ENCODE results near the gene USP26.

DNA sequence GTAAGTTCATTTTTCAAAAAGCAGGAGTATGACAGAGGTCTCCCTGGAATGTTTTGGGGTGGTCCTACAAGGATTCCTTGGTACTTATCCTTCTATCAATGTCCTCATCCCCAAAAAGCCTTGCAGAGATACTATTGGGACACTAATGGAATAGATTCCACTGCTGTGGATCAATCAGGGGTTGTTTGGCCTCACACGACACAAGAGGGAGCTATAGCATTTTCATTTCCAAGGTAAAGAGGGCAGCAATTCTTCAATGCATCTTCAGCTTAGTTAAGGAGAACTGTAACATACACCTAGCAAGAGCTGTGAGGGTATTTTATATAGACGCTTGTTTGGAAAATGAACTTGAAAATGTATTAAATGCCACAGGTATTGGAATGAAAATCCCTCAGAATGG, 50.9 kb downstream of the USP26 start:
- TF ChIP-seq, protein P1, sequence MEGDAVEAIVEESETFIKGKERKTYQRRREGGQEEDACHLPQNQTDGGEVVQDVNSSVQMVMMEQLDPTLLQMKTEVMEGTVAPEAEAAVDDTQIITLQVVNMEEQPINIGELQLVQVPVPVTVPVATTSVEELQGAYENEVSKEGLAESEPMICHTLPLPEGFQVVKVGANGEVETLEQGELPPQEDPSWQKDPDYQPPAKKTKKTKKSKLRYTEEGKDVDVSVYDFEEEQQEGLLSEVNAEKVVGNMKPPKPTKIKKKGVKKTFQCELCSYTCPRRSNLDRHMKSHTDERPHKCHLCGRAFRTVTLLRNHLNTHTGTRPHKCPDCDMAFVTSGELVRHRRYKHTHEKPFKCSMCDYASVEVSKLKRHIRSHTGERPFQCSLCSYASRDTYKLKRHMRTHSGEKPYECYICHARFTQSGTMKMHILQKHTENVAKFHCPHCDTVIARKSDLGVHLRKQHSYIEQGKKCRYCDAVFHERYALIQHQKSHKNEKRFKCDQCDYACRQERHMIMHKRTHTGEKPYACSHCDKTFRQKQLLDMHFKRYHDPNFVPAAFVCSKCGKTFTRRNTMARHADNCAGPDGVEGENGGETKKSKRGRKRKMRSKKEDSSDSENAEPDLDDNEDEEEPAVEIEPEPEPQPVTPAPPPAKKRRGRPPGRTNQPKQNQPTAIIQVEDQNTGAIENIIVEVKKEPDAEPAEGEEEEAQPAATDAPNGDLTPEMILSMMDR (IDR thresholded peaks at IDR 0.05): peak in 5 of 7 experiments; percentile 14 to 41 (median 14)
- no peak for TF ChIP-seq POLR2A (IDR thresholded peaks at IDR 0.05)

Measured in body of pancreas (tissue), 4 donors.